ENCODE measurements around the gene PITX1. TPM values are rescaled to one million over a fixed set of nuclear protein-coding genes. Genes with fewer than 3 reads are reported as not detected.

Gene PITX1
- total and polyA plus RNA-seq, 2 donors (not counting 3 experiments of a cell fraction or from before 2014, with no cell fraction given): 0.48 to 6.0 TPM

DNA sequence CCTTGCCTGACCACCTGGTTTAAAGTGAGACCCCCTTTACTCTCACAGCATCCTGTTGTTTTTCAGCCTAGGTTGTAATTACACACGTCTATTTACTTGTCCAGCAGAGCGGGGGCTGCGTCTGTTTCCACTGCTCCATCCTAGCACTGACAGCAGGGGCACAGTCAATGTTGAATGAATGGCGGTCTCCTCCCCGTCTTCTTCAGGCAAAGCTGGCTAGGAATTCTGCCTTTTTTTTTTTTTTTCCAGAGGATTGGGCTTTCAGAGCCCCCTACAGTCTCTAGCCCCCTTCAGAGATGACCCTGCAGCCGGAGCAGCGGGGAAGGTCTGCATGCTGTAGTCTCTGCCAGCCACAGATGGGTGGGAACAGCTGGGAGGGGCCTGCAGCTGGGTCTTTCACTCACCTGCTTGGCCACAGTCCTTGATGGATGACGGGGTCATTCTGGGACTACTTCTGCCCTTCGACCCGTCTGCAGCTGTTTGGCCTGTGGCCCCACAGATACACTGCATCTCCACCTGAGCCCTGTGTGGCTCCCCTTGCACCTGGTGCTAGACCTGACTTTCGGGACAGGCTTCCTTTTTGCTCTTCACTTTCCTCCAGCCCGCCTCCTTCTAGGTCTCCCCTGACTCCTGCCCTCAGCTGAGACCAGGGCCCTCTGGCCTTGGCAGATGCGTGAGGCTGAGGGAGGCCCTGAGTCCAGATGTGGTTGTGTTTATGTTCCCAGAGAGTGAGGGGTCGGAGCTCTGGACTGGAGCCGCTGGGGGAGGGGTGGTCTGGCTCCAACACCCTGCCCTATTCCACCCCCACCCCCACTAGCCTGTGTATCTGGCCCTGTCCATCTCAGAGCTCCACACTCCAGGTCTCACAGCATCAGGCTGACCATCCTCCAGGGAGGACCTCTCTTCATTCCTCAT is 8.0 kb downstream of the PITX1 start:
- H3K9me1 ChIP-seq (replicated peaks; ENCODE audit: control insufficient read depth, extremely low read depth, insufficient read depth, low read length): no peaks in the 10 kb centered on the region
- no peak overlapping the region for H3K27ac ChIP-seq (ENCODE audit: insufficient read depth, low read depth, low read length)
- no peaks in the 10 kb centered on the region for H3K9me3 ChIP-seq (replicated peaks; ENCODE audit: control insufficient read depth, insufficient read depth, low read length)
- FAIRE-seq (no peak), DNase-seq (ENCODE audit: low read depth, low spot score) (no peak)
- H2AFZ ChIP-seq (ENCODE audit: low read depth, low read length): no peak overlapping the region
- H4K20me1 ChIP-seq (replicated peaks; ENCODE audit: control insufficient read depth, extremely low read depth, insufficient read depth, low read length): no peaks in the 10 kb centered on the region
- dilution Hi-C loops (cut with MboI; ENCODE audit: extremely low pct_ligation_motif_present, low sequenced_read_pairs) (no loop called here), intact Hi-C loops (cut with micrococcal nuclease) (loop anchor here (5.0 kb wide), 1 partner anchor 166 kb away; no protein-coding TSS in a partner anchor)
- TF ChIP-seq POLR2A (IDR thresholded peaks at IDR 0.05; ENCODE audit: low read depth, low read length): no peak
- TF ChIP-seq EZH2 (IDR thresholded peaks at IDR 0.05; ENCODE audit: borderline replicate concordance, low read depth, low read length, severe bottlenecking): no peak
- TF ChIP-seq FOS (IDR thresholded peaks at IDR 0.05; ENCODE audit: borderline replicate concordance, insufficient read depth, low read length): no peak
- no peak for TF ChIP-seq POLR2AphosphoS5 (IDR thresholded peaks at IDR 0.05; ENCODE audit: insufficient read depth, low read depth, low read length)
- no peak for TF ChIP-seq JUN (IDR thresholded peaks at IDR 0.05; ENCODE audit: borderline replicate concordance, insufficient read depth, insufficient read length, low read depth)
- TF ChIP-seq MYC (IDR thresholded peaks at IDR 0.05; ENCODE audit: low read depth, low read length): no peak
- no peak for TF ChIP-seq GATA2 (IDR thresholded peaks at IDR 0.05; ENCODE audit: insufficient read depth, insufficient read length, low read depth, low read length)
- TF ChIP-seq, protein P1, sequence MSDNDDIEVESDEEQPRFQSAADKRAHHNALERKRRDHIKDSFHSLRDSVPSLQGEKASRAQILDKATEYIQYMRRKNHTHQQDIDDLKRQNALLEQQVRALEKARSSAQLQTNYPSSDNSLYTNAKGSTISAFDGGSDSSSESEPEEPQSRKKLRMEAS (IDR thresholded peaks at IDR 0.05; ENCODE audit: insufficient read depth, insufficient read length): no peak
- TF ChIP-seq, protein P2, sequence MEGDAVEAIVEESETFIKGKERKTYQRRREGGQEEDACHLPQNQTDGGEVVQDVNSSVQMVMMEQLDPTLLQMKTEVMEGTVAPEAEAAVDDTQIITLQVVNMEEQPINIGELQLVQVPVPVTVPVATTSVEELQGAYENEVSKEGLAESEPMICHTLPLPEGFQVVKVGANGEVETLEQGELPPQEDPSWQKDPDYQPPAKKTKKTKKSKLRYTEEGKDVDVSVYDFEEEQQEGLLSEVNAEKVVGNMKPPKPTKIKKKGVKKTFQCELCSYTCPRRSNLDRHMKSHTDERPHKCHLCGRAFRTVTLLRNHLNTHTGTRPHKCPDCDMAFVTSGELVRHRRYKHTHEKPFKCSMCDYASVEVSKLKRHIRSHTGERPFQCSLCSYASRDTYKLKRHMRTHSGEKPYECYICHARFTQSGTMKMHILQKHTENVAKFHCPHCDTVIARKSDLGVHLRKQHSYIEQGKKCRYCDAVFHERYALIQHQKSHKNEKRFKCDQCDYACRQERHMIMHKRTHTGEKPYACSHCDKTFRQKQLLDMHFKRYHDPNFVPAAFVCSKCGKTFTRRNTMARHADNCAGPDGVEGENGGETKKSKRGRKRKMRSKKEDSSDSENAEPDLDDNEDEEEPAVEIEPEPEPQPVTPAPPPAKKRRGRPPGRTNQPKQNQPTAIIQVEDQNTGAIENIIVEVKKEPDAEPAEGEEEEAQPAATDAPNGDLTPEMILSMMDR (IDR thresholded peaks at IDR 0.05; ENCODE audit: extremely low read depth in 1 of 2, insufficient read depth in 1 of 2, low read depth in 1 of 2, low read length in 2 of 2): no peak
- BruUV-seq (replicated peaks): no TSS peak
- H3K36me3 ChIP-seq (ENCODE audit: control insufficient read depth in 2 of 2, extremely low read depth in 1 of 2, insufficient read depth in 2 of 2, low read length in 2 of 2): no peaks in the 10 kb centered on the region
- H3K9ac ChIP-seq (replicated peaks; ENCODE audit: extremely low read depth, insufficient read depth, low read length): no peak overlapping the region
- ChIA-PET POLR2A (no interaction called here), CTCF (no interaction called here)
- H3K4me1 ChIP-seq (ENCODE audit: control insufficient read depth, extremely low read depth, insufficient read depth, low read length): no peaks in the 10 kb centered on the region
- no peak overlapping the region for H3K4me2 ChIP-seq (ENCODE audit: insufficient read depth, low read length)
- no peaks in the 10 kb centered on the region for H3K79me2 ChIP-seq (ENCODE audit: control insufficient read depth, insufficient read depth, low read length)
- no peak overlapping the region for H3K4me3 ChIP-seq (replicated peaks in 1 of 3; ENCODE audit: insufficient read depth in 1 of 3, low read depth in 1 of 3, low read length in 3 of 3)
- peaks cover 45 to 58% of the 10 kb centered on the region in 2 experiments for H3K27me3 ChIP-seq (ENCODE audit: control insufficient read depth in 2 of 2, insufficient read depth in 2 of 2, low read length in 2 of 2)
